Measurements from ENCODE around the gene COL18A1. TPM values are rescaled to one million over a fixed set of nuclear protein-coding genes. Genes with fewer than 3 reads are reported as not detected.

COL18A1 gene
- total and polyA plus RNA-seq, 11 donors, result 31.7 to 109 (median 59.0) TPM

GRCh38 chr21:45504516-45505415 lies 99.8 kb downstream of the COL18A1 start:
- peak in 4 of 5 donors; percentile 16 to 58 (median 23) for DNase-seq

GRCh38 chr21:45505416-45506021 lies 100.6 kb downstream of the COL18A1 start:
- no peak overlapping the region for H3K4me3 ChIP-seq
- H3K9me3 ChIP-seq, result no peaks in the 10 kb centered on the region
- 88 to 94% (median 92%) methylated on average over 22 to 33 of the region's 33 CpGs for WGBS, 4 donors
- DNase-seq (peak in 4 of 5 donors; percentile 19 to 23 (median 22)), ATAC-seq (no peak)
- H3K4me1 ChIP-seq, result no peaks in the 10 kb centered on the region
- no peak overlapping the region for H3K27ac ChIP-seq
- TF ChIP-seq, protein P1, sequence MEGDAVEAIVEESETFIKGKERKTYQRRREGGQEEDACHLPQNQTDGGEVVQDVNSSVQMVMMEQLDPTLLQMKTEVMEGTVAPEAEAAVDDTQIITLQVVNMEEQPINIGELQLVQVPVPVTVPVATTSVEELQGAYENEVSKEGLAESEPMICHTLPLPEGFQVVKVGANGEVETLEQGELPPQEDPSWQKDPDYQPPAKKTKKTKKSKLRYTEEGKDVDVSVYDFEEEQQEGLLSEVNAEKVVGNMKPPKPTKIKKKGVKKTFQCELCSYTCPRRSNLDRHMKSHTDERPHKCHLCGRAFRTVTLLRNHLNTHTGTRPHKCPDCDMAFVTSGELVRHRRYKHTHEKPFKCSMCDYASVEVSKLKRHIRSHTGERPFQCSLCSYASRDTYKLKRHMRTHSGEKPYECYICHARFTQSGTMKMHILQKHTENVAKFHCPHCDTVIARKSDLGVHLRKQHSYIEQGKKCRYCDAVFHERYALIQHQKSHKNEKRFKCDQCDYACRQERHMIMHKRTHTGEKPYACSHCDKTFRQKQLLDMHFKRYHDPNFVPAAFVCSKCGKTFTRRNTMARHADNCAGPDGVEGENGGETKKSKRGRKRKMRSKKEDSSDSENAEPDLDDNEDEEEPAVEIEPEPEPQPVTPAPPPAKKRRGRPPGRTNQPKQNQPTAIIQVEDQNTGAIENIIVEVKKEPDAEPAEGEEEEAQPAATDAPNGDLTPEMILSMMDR (IDR thresholded peaks at IDR 0.05), result no peak
- no peak for TF ChIP-seq POLR2A (IDR thresholded peaks at IDR 0.05)
- intact Hi-C loops (cut with DNase I), result no loop called here
- H3K27me3 ChIP-seq, result no peaks in the 10 kb centered on the region
- peaks cover 0 to 24% (median 9%) of the 10 kb centered on the region in 9 donors for H3K36me3 ChIP-seq

More at GRCh38 chr21:45504516-45505415, 99.8 kb downstream of the COL18A1 start:
- 87 to 92% (median 88%) methylated on average over 22 to 41 of the region's 41 CpGs for WGBS, 4 donors
- Histone ChIP-seq H3K4me1 (no peaks in the 10 kb centered on the region), H3K27ac (no peak overlapping the region), H3K4me3 (no peak overlapping the region), H3K27me3 (no peaks in the 10 kb centered on the region), H3K36me3 (peaks cover 0 to 17% (median 2%) of the 10 kb centered on the region in 9 donors), H3K9me3 (no peaks in the 10 kb centered on the region)
- no peak for TF ChIP-seq POLR2A (IDR thresholded peaks at IDR 0.05)
- TF ChIP-seq, protein P1 (IDR thresholded peaks at IDR 0.05), result no peak
- intact Hi-C loops (cut with DNase I), result no loop called here
- ATAC-seq, result no peak

GRCh38 chr21:45506241-45506817 lies 101.4 kb downstream of the COL18A1 start:
- Histone ChIP-seq H3K9me3 (no peaks in the 10 kb centered on the region), H3K36me3 (peaks cover 0 to 30% (median 11%) of the 10 kb centered on the region in 9 donors), H3K4me3 (no peak overlapping the region), H3K27me3 (no peaks in the 10 kb centered on the region), H3K4me1 (no peaks in the 10 kb centered on the region), H3K27ac (no peak overlapping the region)
- ATAC-seq, result no peak
- TF ChIP-seq POLR2A (IDR thresholded peaks at IDR 0.05), result no peak
- TF ChIP-seq, protein P1 (IDR thresholded peaks at IDR 0.05), result no peak
- DNase-seq, result peak in 3 of 5 donors; percentile 19 to 56 (median 22)
- WGBS, 4 donors, result 85 to 96% (median 92%) methylated on average over 17 to 22 of the region's 22 CpGs
- intact Hi-C loops (cut with DNase I), result no loop called here
